SK-N-SH (cell line): Measurements from ENCODE around the gene SETD3.

Experiments used
- CTCF ChIP-seq: fragments of 200-600 bp; sonication (generic); IDR thresholded peaks from 2 replicates; pipeline ENCODE4 v1.6.1; 2017; ENCODE audit warnings: antibody characterized with exemption, mild to moderate bottlenecking, moderate library complexity
- POLR2AphosphoS5 ChIP-seq: IDR thresholded peaks from 2 replicates; pipeline ENCODE4 v1.6.1; 2012; ENCODE audit warnings: low read depth, low read length
- RAD21 ChIP-seq: IDR thresholded peaks from 2 replicates; pipeline ENCODE4 v1.6.1; 2012; ENCODE audit warnings: mild to moderate bottlenecking, low read length
- RXRA ChIP-seq: IDR thresholded peaks from 2 replicates; pipeline ENCODE4 v1.4.0; 2012; ENCODE audit warnings: low read depth, mild to moderate bottlenecking, borderline replicate concordance
- SMC3 ChIP-seq: IDR thresholded peaks from 2 replicates; pipeline ENCODE4 v1.6.1; 2012; ENCODE audit warnings: low read depth, low read length, improper control_type of control experiment
- USF1 ChIP-seq: IDR thresholded peaks from 2 replicates; pipeline ENCODE4 v1.4.0; 2012; ENCODE audit warnings: low read depth, borderline replicate concordance
- YY1 ChIP-seq: IDR thresholded peaks from 2 replicates; pipeline ENCODE4 v1.4.0; 2012; ENCODE audit warnings: low read depth, mild to moderate bottlenecking

- no peak for TF ChIP-seq CTCF
- TF ChIP-seq USF1 = no peak
- no peak for TF ChIP-seq YY1
- TF ChIP-seq RAD21 = no peak
- no peak for TF ChIP-seq RXRA
- no peak for TF ChIP-seq SMC3
- TF ChIP-seq POLR2AphosphoS5 = no peak
These were observed 45.3 kb downstream of the SETD3 start for GRCh38 chr14:99435327-99435726.
